BJ (cell line): Measurements from ENCODE around the gene GJC2. TPM values are rescaled to one million over a fixed set of nuclear protein-coding genes. Genes with fewer than 3 reads are reported as not detected.

Source experiments
- CTCF ChIA-PET: fragments of 350-600 bp; formaldehyde crosslinking; extraction: SDS; loops from one replicate; lab custom pipeline; 2021; ENCODE audit warnings: antibody characterized with exemption, inconsistent platforms; lab: Yijun Ruan, JAX
- POLR2A ChIA-PET: fragments of 300-600 bp; sonication (Branson Sonifier 250); formaldehyde crosslinking; extraction: SDS; loops from one replicate; lab custom pipeline; 2021; ENCODE audit warnings: antibody characterized with exemption; lab: Charles Lee
- DNase-seq: peaks from one replicate; pipeline ENCODE4 v3.0.0-alpha.2; 2011; ENCODE audit warnings: low read depth
- H3K27me3 ChIP-seq: 2 replicates; pipeline ENCODE4 v1.6.0; 2011; ENCODE audit warnings: low read length; ENCODE audit not compliant: control insufficient read depth, insufficient read depth
- H3K36me3 ChIP-seq: 2 replicates; pipeline ENCODE4 v1.5.1; 2011; ENCODE audit warnings: low read length; ENCODE audit not compliant: control insufficient read depth, insufficient read depth
- H3K4me3 ChIP-seq: 2 replicates; pipeline ENCODE4 v1.5.1; 2011; ENCODE audit warnings: low read depth, mild to moderate bottlenecking, control low read depth, low read length
- CTCF ChIP-seq: IDR thresholded peaks from 2 replicates; pipeline ENCODE4 v1.5.1; 2011; ENCODE audit warnings: low read depth, mild to moderate bottlenecking, control low read depth, inconsistent platforms, low read length, moderate library complexity; ENCODE audit not compliant: insufficient read depth
- polyA plus RNA-seq: library from polyadenylated mRNA; depleted of rRNA; stranded (reverse); fragments of >200 nt; gene quantifications from 2 replicates; pipeline ENCODE4 v1.2.3, GENCODE V29; 2011

Gene GJC2
- polyA plus RNA-seq, 1 experiment: 0.92 TPM

GRCh38 chr1:228141226-228142044, 8.3 kb upstream of the GJC2 start:
- peaks cover 14% of the 10 kb centered on the region for H3K36me3 ChIP-seq
- no peak for DNase-seq
- TF ChIP-seq CTCF: no peak
- CTCF ChIA-PET: interaction anchor here (1.0 kb wide), 1 partner anchor 24 kb away, joined by 3 read pairs; no protein-coding TSS in a partner anchor
- POLR2A ChIA-PET: interaction anchor here (0.7 kb wide), 1 partner anchor 25 kb away, joined by 3 read pairs; no protein-coding TSS in a partner anchor
- H3K27me3 ChIP-seq: peaks cover 3% of the 10 kb centered on the region
- H3K4me3 ChIP-seq: peak overlapping the region; percentile 98

- CTCF ChIA-PET: interaction anchor here (1.0 to 2.3 kb wide), 3 partner anchors 11 to 24 kb away, joined by 3 to 10 read pairs (median 8); partner anchors contain the start of gene IBA57
- Histone ChIP-seq H3K27me3 (no peaks in the 10 kb centered on the region), H3K4me3 (peak overlapping the region; percentile 9), H3K36me3 (peaks cover 18% of the 10 kb centered on the region)
- no peak for DNase-seq
- POLR2A ChIA-PET: interaction anchor here (0.6 to 0.7 kb wide), 2 partner anchors 18 to 24 kb away, joined by 3 read pairs; no protein-coding TSS in a partner anchor
- TF ChIP-seq CTCF: no peak
Observed at GRCh38 chr1:228142155-228142691, 7.5 kb upstream of the GJC2 start.

DNA sequence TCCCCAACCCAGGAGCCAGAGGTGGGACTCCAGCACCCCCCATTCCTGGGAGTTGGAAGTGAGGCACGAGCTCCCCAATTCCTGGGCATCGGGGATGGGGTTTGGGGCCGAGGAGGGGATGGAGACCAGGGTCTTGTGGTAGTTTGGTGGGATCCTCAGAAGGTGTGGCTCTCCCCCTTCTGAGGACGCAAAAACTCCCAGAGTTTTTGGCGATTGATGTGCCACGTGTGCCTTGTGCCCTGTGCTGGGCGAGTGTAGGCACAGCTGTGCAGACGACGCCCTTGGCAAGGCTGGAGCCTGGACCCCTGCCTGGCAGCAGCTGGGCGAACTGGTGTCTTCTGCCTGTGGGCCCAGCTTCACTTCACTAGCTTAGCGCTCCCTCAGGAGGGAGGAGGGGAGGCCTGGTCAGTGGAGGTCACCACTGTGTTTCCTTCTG, 7.0 kb upstream of the GJC2 start:
- CTCF ChIA-PET: interaction anchor here (1.1 to 2.3 kb wide), 2 partner anchors 12 to 23 kb away, joined by 8 to 10 read pairs; partner anchors contain the start of gene IBA57
- no peak for TF ChIP-seq CTCF
- no peak for DNase-seq
- H3K4me3 ChIP-seq: no peak overlapping the region
- peaks cover 21% of the 10 kb centered on the region for H3K36me3 ChIP-seq
- POLR2A ChIA-PET: interaction anchor here (0.5 to 0.6 kb wide), 2 partner anchors 17 to 23 kb away, joined by 3 to 14 read pairs; partner anchors contain the start of gene IBA57
- H3K27me3 ChIP-seq: no peaks in the 10 kb centered on the region

GRCh38 chr1:228143480-228144192, 6.1 kb upstream of the GJC2 start:
- H3K4me3 ChIP-seq: no peak overlapping the region
- no peaks in the 10 kb centered on the region for H3K27me3 ChIP-seq
- POLR2A ChIA-PET: no interaction called here
- DNase-seq: no peak
- CTCF ChIA-PET: interaction anchor here (1.1 to 2.3 kb wide), 2 partner anchors 13 to 22 kb away, joined by 8 to 10 read pairs; partner anchors contain the start of gene IBA57
- TF ChIP-seq CTCF: no peak
- peaks cover 27% of the 10 kb centered on the region for H3K36me3 ChIP-seq
